CD4-positive, alpha-beta T cell treated with Interleukin-15 for 4 hours (primary cell): ENCODE results near the gene CD200.

Experiments used
- DNase-seq: peaks from one replicate; pipeline ENCODE4 v3.0.0-alpha.2; 2020; ENCODE audit warnings: low spot score

CD200 gene

GRCh38 chr3:112333002-112333380, at the start of gene CD200:
Gene CD200 (plus strand): TSS chr3:112333156. CDS start chr3:112333213, 57 bp downstream.
- DNase-seq, result peak; percentile 22

- no peak for DNase-seq
These were observed 43.9 kb upstream of the CD200 start for GRCh38 chr3:112289011-112289410.

GRCh38 chr3:112293368-112294321, 39.3 kb upstream of the CD200 start, which contains the start of gene SLC9C1:
Gene SLC9C1 (minus strand): TSS chr3:112294216. CDS start chr3:112286791, 7,425 bp downstream.
- peak; percentile 51 for DNase-seq

GRCh38 chr3:112297714-112298113, 35.2 kb upstream of the CD200 start:
- DNase-seq, result no peak

- no peak for DNase-seq
These were observed 34.2 kb upstream of the CD200 start for GRCh38 chr3:112298781-112299180.

- DNase-seq, result no peak
These were observed 30.7 kb upstream of the CD200 start for GRCh38 chr3:112302150-112302830.

- no peak for DNase-seq
These were observed 29.8 kb upstream of the CD200 start for GRCh38 chr3:112302881-112303763.

GRCh38 chr3:112303764-112304325, 29.1 kb upstream of the CD200 start:
- DNase-seq, result peak; percentile 20

GRCh38 chr3:112304611-112305010, 28.3 kb upstream of the CD200 start:
- DNase-seq, result no peak

GRCh38 chr3:112306825-112307224, 26.1 kb upstream of the CD200 start:
- DNase-seq, result no peak

GRCh38 chr3:112307557-112307956, 25.4 kb upstream of the CD200 start:
- DNase-seq, result no peak

GRCh38 chr3:112308151-112308911, 24.6 kb upstream of the CD200 start:
- DNase-seq, result no peak

GRCh38 chr3:112314649-112315048, 18.3 kb upstream of the CD200 start:
- DNase-seq, result no peak

GRCh38 chr3:112315791-112316190, 17.2 kb upstream of the CD200 start:
- no peak for DNase-seq

- DNase-seq, result no peak
These were observed 13.3 kb upstream of the CD200 start for GRCh38 chr3:112319516-112320276.

- DNase-seq, result no peak
These were observed 12.3 kb upstream of the CD200 start for GRCh38 chr3:112320691-112321090.

GRCh38 chr3:112321867-112322652, 10.9 kb upstream of the CD200 start:
- DNase-seq, result no peak

GRCh38 chr3:112327371-112327951, 5.5 kb upstream of the CD200 start:
- DNase-seq, result peak; percentile 69

- no peak for DNase-seq
These were observed 1.1 kb upstream of the CD200 start for GRCh38 chr3:112331851-112332250.
